Muscle of leg (tissue), 11 donors: ENCODE data around the gene RRM1. TPM values are rescaled to one million over a fixed set of nuclear protein-coding genes. Genes with fewer than 3 reads are reported as not detected.

Experiments used
- DNase-seq: peaks from one replicate; pipeline ENCODE4 v3.0.0; 2013
- H3K27ac ChIP-seq: one replicate; pipeline ENCODE4 v1.5.1; 2013; ENCODE audit warnings: mild to moderate bottlenecking, low read length, control low read depth
- H3K27me3 ChIP-seq: one replicate; pipeline ENCODE4 v1.6.1; 2013; ENCODE audit warnings: low read length; ENCODE audit not compliant: control insufficient read depth, insufficient read depth
- H3K36me3 ChIP-seq: one replicate; pipeline ENCODE4 v1.6.1; 2013; ENCODE audit warnings: low read length; ENCODE audit not compliant: control insufficient read depth, insufficient read depth
- H3K4me1 ChIP-seq: one replicate; pipeline ENCODE4 v1.6.1; 2013; ENCODE audit warnings: low read length; ENCODE audit not compliant: control insufficient read depth, insufficient read depth
- H3K4me3 ChIP-seq: one replicate; pipeline ENCODE4 v1.5.1; 2013; ENCODE audit warnings: low read length, control low read depth
- H3K9me3 ChIP-seq: replicated peaks from 2 replicates; pipeline ENCODE4 v1.6.1; 2013; ENCODE audit warnings: low read depth, low read length; ENCODE audit not compliant: control insufficient read depth
- WGBS: methylation state at CpG from one replicate; pipeline ENCODE4 v1.1.5; 2013; ENCODE audit warnings: missing lambda C conversion rate; ENCODE audit not compliant: insufficient coverage; 5-methylcytosine and 5-hydroxymethylcytosine counted together
- polyA plus RNA-seq, 8 donors: library from polyadenylated mRNA; unstranded; fragments of 120-200 nt; gene quantifications; one replicate each; pipeline versions ENCODE4 v1.2.1 to v1.2.3, GENCODE V29; 2013; ENCODE audit warnings: inconsistent platforms in 1 of 8, low replicate concordance in 1 of 8; ENCODE audit not compliant: insufficient read length in 8 of 8, insufficient read depth in 1 of 8
- total RNA-seq: library from RNA; stranded (reverse); fragments of 120-200 nt; gene quantifications from one replicate; pipeline ENCODE4 v1.2.4, GENCODE V29; 2013

Gene RRM1
- total and polyA plus RNA-seq, 9 donors: 35.8 to 50.7 (median 43.8) TPM

- H3K4me3 ChIP-seq: no peak overlapping the region
- peaks cover 10% of the 10 kb centered on the region for H3K4me1 ChIP-seq
- WGBS: 0% methylated on average over 2 of the region's 4 CpGs
- H3K9me3 ChIP-seq: no peaks in the 10 kb centered on the region
- no peak overlapping the region for H3K27ac ChIP-seq
- H3K36me3 ChIP-seq: peaks cover 15% of the 10 kb centered on the region
- peak; percentile 91 for DNase-seq
- no peaks in the 10 kb centered on the region for H3K27me3 ChIP-seq
Observed at GRCh38 chr11:4072668-4073285, 21.8 kb upstream of the RRM1 start.

DNA sequence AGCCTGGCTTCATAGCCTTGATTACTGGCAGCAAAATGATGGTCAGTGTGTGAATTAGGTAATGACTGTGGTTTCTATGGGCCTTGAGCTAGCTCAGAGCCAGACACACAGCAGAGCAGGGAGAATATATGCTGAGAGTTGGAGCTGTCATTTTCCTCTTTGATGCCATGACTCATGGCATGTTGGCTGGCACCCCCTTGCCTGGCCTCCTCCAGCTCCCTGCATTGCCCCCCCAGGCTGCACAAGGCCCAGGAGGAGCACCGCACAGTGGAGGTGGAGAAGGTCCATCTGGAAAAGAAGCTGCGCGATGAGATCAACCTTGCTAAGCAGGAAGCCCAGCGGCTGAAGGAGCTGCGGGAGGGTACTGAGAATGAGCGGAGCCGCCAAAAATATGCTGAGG lies 20.3 kb upstream of the RRM1 start:
- 86% methylated on average over 7 of the region's 7 CpGs for WGBS
- H3K27me3 ChIP-seq: no peaks in the 10 kb centered on the region

GRCh38 chr11:4076774-4077173 lies 17.8 kb upstream of the RRM1 start:
- no peak for DNase-seq
- H3K27me3 ChIP-seq: no peaks in the 10 kb centered on the region
- WGBS: no CpG with 5 or more reads among the region's 1 CpG

More for the DNA sequence above, 20.3 kb upstream of the RRM1 start:
- H3K27ac ChIP-seq: no peak overlapping the region
- no peaks in the 10 kb centered on the region for H3K9me3 ChIP-seq
- peaks cover 8% of the 10 kb centered on the region for H3K4me1 ChIP-seq
- H3K36me3 ChIP-seq: peaks cover 15% of the 10 kb centered on the region
- no peak overlapping the region for H3K4me3 ChIP-seq
- no peak for DNase-seq

DNA sequence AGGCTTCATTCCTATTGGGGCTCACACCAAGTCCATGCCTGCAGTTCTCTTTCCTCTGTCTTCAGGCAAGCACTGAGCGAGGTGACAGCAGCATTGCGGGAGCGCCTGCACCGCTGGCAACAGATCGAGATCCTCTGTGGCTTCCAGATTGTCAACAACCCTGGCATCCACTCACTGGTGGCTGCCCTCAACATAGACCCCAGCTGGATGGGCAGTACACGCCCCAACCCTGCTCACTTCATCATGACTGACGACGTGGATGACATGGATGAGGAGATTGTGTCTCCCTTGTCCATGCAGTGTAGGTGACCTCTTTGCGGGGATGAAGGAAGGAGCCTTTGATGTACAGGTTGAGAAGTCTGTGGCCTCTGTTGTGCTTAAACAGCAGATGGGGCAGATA lies 11.4 kb upstream of the RRM1 start:
- Histone ChIP-seq H3K36me3 (peaks cover 41% of the 10 kb centered on the region), H3K27ac (no peak overlapping the region), H3K4me3 (no peak overlapping the region), H3K9me3 (no peaks in the 10 kb centered on the region), H3K27me3 (no peaks in the 10 kb centered on the region), H3K4me1 (peaks cover 4% of the 10 kb centered on the region)
- no peak for DNase-seq
- 96% methylated on average over 5 of the region's 9 CpGs for WGBS

More at GRCh38 chr11:4076774-4077173, 17.8 kb upstream of the RRM1 start:
- Histone ChIP-seq H3K9me3 (no peaks in the 10 kb centered on the region), H3K4me3 (no peak overlapping the region), H3K4me1 (peaks cover 6% of the 10 kb centered on the region), H3K36me3 (peaks cover 13% of the 10 kb centered on the region), H3K27ac (no peak overlapping the region)

GRCh38 chr11:4084406-4085125 lies 10.0 kb upstream of the RRM1 start:
- Histone ChIP-seq H3K27ac (no peak overlapping the region), H3K27me3 (no peaks in the 10 kb centered on the region), H3K4me1 (peaks cover 4% of the 10 kb centered on the region), H3K4me3 (no peak overlapping the region), H3K9me3 (no peaks in the 10 kb centered on the region), H3K36me3 (peaks cover 46% of the 10 kb centered on the region)
- DNase-seq: no peak
- 41% methylated on average over 8 of the region's 12 CpGs for WGBS

- Histone ChIP-seq H3K4me3 (no peak overlapping the region), H3K9me3 (no peaks in the 10 kb centered on the region), H3K36me3 (peaks cover 52% of the 10 kb centered on the region), H3K27me3 (no peaks in the 10 kb centered on the region), H3K27ac (no peak overlapping the region), H3K4me1 (peaks cover 4% of the 10 kb centered on the region)
- no peak for DNase-seq
Observed at GRCh38 chr11:4085575-4085974, 9.0 kb upstream of the RRM1 start.

GRCh38 chr11:4086575-4087353 lies 7.8 kb upstream of the RRM1 start:
- Histone ChIP-seq H3K4me3 (no peak overlapping the region), H3K4me1 (peaks cover 4% of the 10 kb centered on the region), H3K36me3 (peaks cover 57% of the 10 kb centered on the region), H3K9me3 (no peaks in the 10 kb centered on the region), H3K27ac (no peak overlapping the region), H3K27me3 (no peaks in the 10 kb centered on the region)
- DNase-seq: no peak
- 83% methylated on average over 8 of the region's 8 CpGs for WGBS

DNA sequence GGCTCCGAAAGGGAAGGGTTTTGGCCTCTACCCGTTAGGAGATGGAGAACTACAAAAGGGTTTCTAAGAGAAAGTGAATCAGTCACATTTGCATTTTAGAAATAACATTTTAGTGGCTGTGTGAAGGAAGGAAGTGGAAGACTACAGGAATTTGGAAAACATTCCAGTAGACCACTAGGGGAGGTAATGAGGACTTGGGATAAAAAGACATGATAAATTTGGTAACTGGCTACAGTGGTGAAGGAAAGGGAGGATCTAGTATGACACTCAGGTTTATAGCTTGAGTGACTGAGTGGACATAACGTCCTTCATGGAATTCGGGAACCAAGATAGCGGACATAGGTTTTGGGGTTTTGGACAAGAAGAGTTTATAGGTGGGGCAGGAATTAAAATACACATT lies 7.0 kb upstream of the RRM1 start:
- H3K9me3 ChIP-seq: no peaks in the 10 kb centered on the region
- no peak for DNase-seq
- no peak overlapping the region for H3K27ac ChIP-seq
- H3K4me1 ChIP-seq: peaks cover 2% of the 10 kb centered on the region
- peaks cover 62% of the 10 kb centered on the region for H3K36me3 ChIP-seq
- 93% methylated on average over 3 of the region's 5 CpGs for WGBS
- no peak overlapping the region for H3K4me3 ChIP-seq
- H3K27me3 ChIP-seq: no peaks in the 10 kb centered on the region

DNA sequence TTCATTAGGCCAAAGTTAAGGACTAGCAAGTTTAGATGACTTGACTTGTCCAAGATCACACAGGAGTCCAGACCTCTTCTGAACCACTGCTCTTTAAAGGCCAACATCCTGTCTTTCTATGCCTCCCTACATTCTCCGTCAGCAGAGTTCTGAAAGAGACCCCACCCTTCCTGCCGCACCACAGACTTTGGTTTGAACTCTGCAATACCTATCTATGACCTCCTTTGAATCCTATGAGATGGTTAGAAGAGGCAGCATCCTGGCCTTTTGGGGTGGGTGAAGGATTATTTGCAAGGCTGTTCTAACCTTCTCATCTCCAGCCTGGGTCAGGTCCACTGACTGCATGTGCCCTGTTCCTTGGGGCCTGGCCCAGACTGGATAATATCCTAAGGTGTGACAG lies 4.3 kb upstream of the RRM1 start:
- H3K27ac ChIP-seq: no peak overlapping the region
- peaks cover 40% of the 10 kb centered on the region for H3K36me3 ChIP-seq
- H3K4me3 ChIP-seq: no peak overlapping the region
- H3K27me3 ChIP-seq: no peaks in the 10 kb centered on the region
- H3K9me3 ChIP-seq: no peaks in the 10 kb centered on the region
- WGBS: no CpG with 5 or more reads among the region's 2 CpGs
- DNase-seq: no peak
- peaks cover 6% of the 10 kb centered on the region for H3K4me1 ChIP-seq

DNA sequence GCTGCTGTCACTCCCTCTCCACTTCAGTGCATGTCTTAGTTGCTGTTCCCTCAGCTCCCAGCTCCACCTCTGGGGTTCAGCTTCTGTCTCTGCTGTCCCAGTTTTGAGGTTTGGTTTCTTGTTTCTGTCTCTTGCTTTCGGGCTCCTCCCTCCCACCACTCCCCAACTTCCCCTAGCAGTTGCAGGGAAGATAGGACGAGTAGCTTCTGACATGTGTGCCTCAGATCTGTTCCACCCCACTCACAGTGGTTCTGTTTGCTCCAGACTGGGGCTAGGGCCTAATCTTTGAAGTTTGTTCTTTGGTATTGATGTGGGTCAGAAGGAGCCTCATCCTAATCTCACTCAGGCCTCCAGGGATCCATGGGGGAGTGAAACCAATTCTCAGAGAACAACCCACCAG lies 2.6 kb upstream of the RRM1 start:
- no peak overlapping the region for H3K27ac ChIP-seq
- H3K27me3 ChIP-seq: no peaks in the 10 kb centered on the region
- DNase-seq: no peak
- H3K36me3 ChIP-seq: peaks cover 29% of the 10 kb centered on the region
- H3K9me3 ChIP-seq: no peaks in the 10 kb centered on the region
- H3K4me3 ChIP-seq: no peak overlapping the region
- H3K4me1 ChIP-seq: peaks cover 14% of the 10 kb centered on the region
- no CpG with 5 or more reads among the region's 2 CpGs for WGBS
